K562 (cell line): ENCODE results near the gene CAPZB. TPM values are rescaled to one million over a fixed set of nuclear protein-coding genes. Genes with fewer than 3 reads are reported as not detected.

Experiments used
- ATAC-seq: fragments of 200-7000 bp; cut with Tn5 transposase; 3 replicates; pipeline ENCODE4 v1.9.1; 2020; ENCODE audit warnings: moderate library complexity
- BruUV-seq: library from RNA; stranded (reverse); fragments of 400-500 nt; replicated peaks from 2 replicates; lab custom pipeline; 2021; lab: Mats Ljungman, UMichigan
- CTCF ChIA-PET: fragments of 300-600 bp; formaldehyde crosslinking; extraction: SDS; loops from one replicate; lab custom pipeline; 2021; ENCODE audit warnings: low intra/inter-chr PET ratio; lab: Yijun Ruan, JAX
- POLR2A ChIA-PET: fragments of 300-600, 350-650 bp; sonication (Branson Sonifier 250); formaldehyde crosslinking; extraction: SDS; loops from one replicate; lab custom pipeline; 2021; ENCODE audit warnings: antibody characterized with exemption, inconsistent platforms; lab: Yijun Ruan, JAX
- DNase-seq, 4 experiments: peaks; one replicate each; pipeline versions ENCODE4 v3.0.0 to v3.0.0-alpha.2; 2011 to 2018; ENCODE audit warnings: low spot score in 3 of 4, mixed read lengths in 3 of 4; ENCODE audit errors: extremely low read depth in 1 of 4
- FAIRE-seq: peaks from 2 replicates; lab custom pipeline; 2011; peaks lifted over from hg19 to GRCh38; lab: Jason Lieb, UNC
- H2AFZ ChIP-seq: 2 replicates; pipeline ENCODE4 v1.6.0; 2011; ENCODE audit warnings: low read depth, low read length, control low read depth, inconsistent platforms
- H3K27ac ChIP-seq: fragments of 200-600 bp; 3 replicates; pipeline ENCODE4 v1.8.0; 2011; ENCODE audit warnings: low read depth, mild to moderate bottlenecking, control low read depth, inconsistent platforms, low read length, moderate library complexity, mixed read lengths; ENCODE audit errors: extremely low read depth
- H3K27me3 ChIP-seq, 2 experiments: fragments of 300-600 bp in 1 of 2; 2 replicates in 1 of 2; 3 replicates in 1 of 2; pipeline versions ENCODE4 v1.6.0 to v1.8.0; 2011; ENCODE audit warnings: inconsistent platforms in 2 of 2, low read length in 2 of 2, mild to moderate bottlenecking in 1 of 2, mixed read lengths in 1 of 2, moderate library complexity in 1 of 2; ENCODE audit not compliant: control insufficient read depth in 2 of 2, insufficient read depth in 2 of 2
- H3K36me3 ChIP-seq: fragments of 300-600 bp; 3 replicates; pipeline ENCODE4 v1.8.0; 2011; ENCODE audit warnings: mild to moderate bottlenecking, low read length, inconsistent platforms; ENCODE audit not compliant: control insufficient read depth, insufficient read depth
- H3K4me1 ChIP-seq, 2 experiments: fragments of 200-600 bp in 1 of 2; replicated peaks in 1 of 2; 2 replicates in 1 of 2; 3 replicates in 1 of 2; pipeline versions ENCODE4 v1.5.1 to v1.8.0; 2011; ENCODE audit warnings: inconsistent platforms in 2 of 2, low read length in 2 of 2, mild to moderate bottlenecking in 1 of 2, mixed read lengths in 1 of 2, moderate library complexity in 1 of 2; ENCODE audit not compliant: control insufficient read depth in 2 of 2, insufficient read depth in 2 of 2
- H3K4me2 ChIP-seq: 2 replicates; pipeline ENCODE4 v1.6.1; 2011; ENCODE audit warnings: low read length, control low read depth, inconsistent platforms, mixed read lengths; ENCODE audit not compliant: insufficient read depth
- H3K4me3 ChIP-seq: fragments of 200-600 bp; sonication (generic), shearing (Covaris generic); 2 replicates; pipeline ENCODE4 v1.5.1; 2016; ENCODE audit warnings: control low read depth, inconsistent platforms
- H3K79me2 ChIP-seq: fragments of 200-600 bp; 3 replicates; pipeline ENCODE4 v1.8.0; 2011; ENCODE audit warnings: low read length, inconsistent platforms; ENCODE audit not compliant: control insufficient read depth, insufficient read depth
- H3K9ac ChIP-seq, 2 experiments: 2 replicates each; pipeline versions ENCODE4 v1.6.0 to v1.6.1; 2011; ENCODE audit warnings: low read depth in 2 of 2, low read length in 2 of 2, control low read depth in 1 of 2, inconsistent platforms in 1 of 2, mild to moderate bottlenecking in 1 of 2, mixed read lengths in 1 of 2; ENCODE audit not compliant: insufficient read depth in 1 of 2
- H3K9me1 ChIP-seq: one replicate; pipeline ENCODE4 v1.6.0; 2011; ENCODE audit warnings: inconsistent platforms, mild to moderate bottlenecking, low read length, moderate library complexity; ENCODE audit not compliant: control insufficient read depth, insufficient read depth
- H3K9me3 ChIP-seq: replicated peaks from 2 replicates; pipeline ENCODE4 v1.5.1; 2011; ENCODE audit warnings: low read depth, low read length, inconsistent platforms; ENCODE audit not compliant: control insufficient read depth, insufficient read depth
- H4K20me1 ChIP-seq: replicated peaks from 2 replicates; pipeline ENCODE4 v1.6.1; 2011; ENCODE audit warnings: low read length, inconsistent platforms, mixed read lengths; ENCODE audit not compliant: control insufficient read depth, insufficient read depth
- GABPB1 ChIP-seq: sonication (generic); formaldehyde crosslinking; IDR thresholded peaks from 2 replicates; pipeline ENCODE4 v1.8.0; 2022; ENCODE audit warnings: mild to moderate bottlenecking, missing genetic modification reagents
- HES1 ChIP-seq: fragments of 450-650 bp; IDR thresholded peaks from 2 replicates; pipeline ENCODE4 v1.6.1; 2016; ENCODE audit warnings: low read depth, mild to moderate bottlenecking, moderate library complexity
- HNRNPH1 ChIP-seq: fragments of 200-400 bp; formaldehyde crosslinking; optimal IDR thresholded peaks from 2 replicates; pipeline ENCODE3; 2017; ENCODE audit warnings: low read depth, mild to moderate bottlenecking, low read length, moderate library complexity
- SMAD4 ChIP-seq: fragments of 250-450 bp; sonication (Bioruptor Pico); conservative IDR thresholded peaks from 2 replicates; pipeline ENCODE4 v1.8.0; 2021; ENCODE audit warnings: inconsistent platforms, mild to moderate bottlenecking, moderate library complexity
- SOX6 ChIP-seq: fragments of 450-650 bp; IDR thresholded peaks from 2 replicates; pipeline ENCODE4 v1.6.1; 2014; ENCODE audit warnings: mild to moderate bottlenecking
- SRSF3 ChIP-seq: fragments of 200-400 bp; formaldehyde crosslinking; IDR thresholded peaks from 2 replicates; pipeline ENCODE4 v1.6.1; 2016; ENCODE audit warnings: mild to moderate bottlenecking, low read length, moderate library complexity; ENCODE audit not compliant: insufficient read depth
- STAG1 ChIP-seq: sonication (generic); formaldehyde crosslinking; IDR thresholded peaks from 2 replicates; pipeline ENCODE4 v1.5.0; 2020; ENCODE audit warnings: missing genetic modification reagents, borderline replicate concordance
- TAF9B ChIP-seq: fragments of 450-650 bp; IDR thresholded peaks from 2 replicates; pipeline ENCODE4 v1.6.1; 2018; ENCODE audit warnings: mild to moderate bottlenecking; ENCODE audit not compliant: partially characterized antibody
- TCF15 ChIP-seq: fragments of 250-450 bp; sonication (Bioruptor Pico); IDR thresholded peaks from 2 replicates; pipeline ENCODE4 v1.8.0; 2022; ENCODE audit warnings: moderate library complexity, mild to moderate bottlenecking, inconsistent platforms
- ZNF217 ChIP-seq: sonication (generic); formaldehyde crosslinking; IDR thresholded peaks from 2 replicates; pipeline ENCODE4 v1.8.0; 2022; ENCODE audit warnings: mild to moderate bottlenecking, missing genetic modification reagents
- ZNF224 ChIP-seq: sonication (generic); formaldehyde crosslinking; IDR thresholded peaks from 2 replicates; pipeline ENCODE4 v1.8.0; 2022; ENCODE audit warnings: mild to moderate bottlenecking, missing genetic modification reagents
- ZNF239 ChIP-seq: fragments of 250-450 bp; sonication (Bioruptor Pico); IDR thresholded peaks from 2 replicates; pipeline ENCODE4 v1.4.0; 2020; ENCODE audit warnings: mild to moderate bottlenecking
- WGBS: fragments of 100-300 bp; shearing (Covaris generic); methylation state at CpG from one replicate; pipeline ENCODE4 v1.1.6; 2016; ENCODE audit warnings: low coverage, mixed read lengths; ENCODE audit not compliant: insufficient coverage; ENCODE audit errors: missing lambda C conversion rate; 5-methylcytosine and 5-hydroxymethylcytosine counted together
- in situ Hi-C: fragments of 300-500 bp; cut with MboI; formaldehyde crosslinking; loops from 4 replicates; pipeline ENCODE4 v1.15.0; 2018; ENCODE audit warnings: inconsistent platforms, mixed read lengths
- intact Hi-C: fragments of 100-400 bp; cut with micrococcal nuclease; formaldehyde crosslinking; loops from 2 replicates; pipeline ENCODE4 v1.14.2; 2022
- polyA plus RNA-seq, 8 experiments: library from polyadenylated mRNA; depleted of rRNA in 4 of 8; stranded (reverse) in 5 of 8; unstranded in 3 of 8; fragments of >200 nt; fragmentation: Nextera tagmentation in 2 of 8; fragmentation: Illumina TruSeq in 1 of 8; extraction: Ambion mirVana in 2 of 8; extraction: Trizol in 1 of 8; gene quantifications; 2 replicates each; pipeline versions ENCODE4 v1.2.1 to v1.2.3, GENCODE V29; 2011 to 2014; ENCODE audit warnings: inconsistent platforms in 1 of 8, missing spikeins in 1 of 8
- total RNA-seq, 7 experiments: library from RNA; depleted of rRNA in 6 of 7; stranded (reverse); fragments of >200 nt in 6 of 7; fragmentation: Illumina TruSeq in 2 of 7; extraction: Trizol in 2 of 7; gene quantifications; 2 replicates each; pipeline versions ENCODE4 v1.2.1 to v1.2.3, GENCODE V29; 2011 to 2021; ENCODE audit warnings: low replicate concordance in 1 of 7

The CAPZB gene
- total and polyA plus RNA-seq, 9 of the 15 experiments (the other 6 are each of a cell fraction or from before 2014, with no cell fraction given): 57.6 to 297 (median 125) TPM

GRCh38 chr1:19465650-19466049 is 19.7 kb downstream of the CAPZB start:
- Histone ChIP-seq H3K9ac (no peak overlapping the region), H3K4me1 (peaks cover 25 to 59% of the 10 kb centered on the region in 2 experiments), H3K4me3 (no peak overlapping the region), H2AFZ (no peak overlapping the region), H3K9me3 (no peaks in the 10 kb centered on the region), H3K9me1 (peaks cover 6% of the 10 kb centered on the region), H3K27me3 (no peaks in the 10 kb centered on the region), H3K79me2 (peaks cover 89% of the 10 kb centered on the region), H3K4me2 (no peak overlapping the region), H3K27ac (no peak overlapping the region), H3K36me3 (peaks cover 29% of the 10 kb centered on the region), H4K20me1 (peaks cover 49% of the 10 kb centered on the region)
- WGBS: 37% methylated on average over 4 of the region's 4 CpGs
- in situ Hi-C loops (no loop called here), intact Hi-C loops (loop anchor here (10.0 kb wide), 1 partner anchor 179 kb away; the partner anchor contains the start of gene NBL1)
- TF ChIP-seq SMAD4 (CRISPR knock-in tag) (no peak), STAG1 (CRISPR knock-in tag) (no peak), HNRNPH1 (no peak), HES1 (no peak), GABPB1 (CRISPR knock-in tag) (no peak), ZNF239 (CRISPR knock-in tag) (no peak), ZNF217 (CRISPR knock-in tag) (no peak), TAF9B (no peak), ZNF224 (no peak), SOX6 (no peak), TCF15 (CRISPR knock-in tag) (no peak), SRSF3 (no peak)
- DNase-seq (no peak), ATAC-seq (no peak), FAIRE-seq (no peak)
- POLR2A ChIA-PET: interaction anchor here (0.7 to 4.2 kb wide), 8 partner anchors 9 to 287 kb away, joined by 3 to 22 read pairs (median 4); no protein-coding TSS in a partner anchor
- BruUV-seq: no TSS peak
- CTCF ChIA-PET: interaction anchor here (0.6 kb wide), 1 partner anchor 186 kb away, joined by 3 read pairs; no protein-coding TSS in a partner anchor
